HepG2 (cell line): Measurements from ENCODE around the gene KRTAP12-4.

Source experiments
- ASH2L ChIP-seq: fragments of 300-600, 200-600 bp; sonication (generic); IDR thresholded peaks from 2 replicates; pipeline ENCODE4 v1.7.0; 2017; ENCODE audit warnings: low read depth, mild to moderate bottlenecking, moderate library complexity, mixed read lengths, low read length; ENCODE audit not compliant: insufficient read length
- ATF7 ChIP-seq, 2 experiments: fragments of 450-650 bp in 1 of 2; sonication (generic) in 1 of 2; formaldehyde crosslinking in 1 of 2; IDR thresholded peaks; 2 replicates each; pipeline versions ENCODE4 v1.4.0 to v1.6.1; 2016 to 2020; ENCODE audit warnings: antibody characterized with exemption in 1 of 2, mild to moderate bottlenecking in 1 of 2, missing genetic modification reagents in 1 of 2
- HNRNPUL1 ChIP-seq: fragments of 200-400 bp; formaldehyde crosslinking; IDR thresholded peaks from 2 replicates; pipeline ENCODE4 v1.6.1; 2017; ENCODE audit warnings: low read depth, mild to moderate bottlenecking, low read length, moderate library complexity
- MEIS1 ChIP-seq: sonication (generic); formaldehyde crosslinking; IDR thresholded peaks from 2 replicates; pipeline ENCODE4 v1.9.0; 2021; ENCODE audit warnings: mild to moderate bottlenecking, missing genetic modification reagents, moderate library complexity, borderline replicate concordance
- SP1 ChIP-seq, 2 experiments: fragments of 450-650 bp in 1 of 2; sonication (generic) in 1 of 2; formaldehyde crosslinking in 1 of 2; IDR thresholded peaks; 2 replicates each; pipeline versions ENCODE4 v1.4.0 to v1.6.1; 2016 to 2020; ENCODE audit warnings: missing genetic modification reagents in 1 of 2
- ZNF232 ChIP-seq: sonication (generic); formaldehyde crosslinking; IDR thresholded peaks from 2 replicates; pipeline ENCODE4 v1.4.0; 2020; ENCODE audit warnings: missing genetic modification reagents, borderline replicate concordance
- ZNF296 ChIP-seq: sonication (generic); formaldehyde crosslinking; conservative IDR thresholded peaks from 2 replicates; pipeline ENCODE4 v1.5.0; 2020; ENCODE audit warnings: mild to moderate bottlenecking, missing genetic modification reagents
- TF ChIP-seq, protein P1 (sequence below): sonication (generic); formaldehyde crosslinking; IDR thresholded peaks from 2 replicates; pipeline ENCODE4 v1.5.0; 2020; ENCODE audit warnings: mild to moderate bottlenecking, missing genetic modification reagents
- TF ChIP-seq, protein P2 (sequence below): sonication (generic); formaldehyde crosslinking; IDR thresholded peaks from 2 replicates; pipeline ENCODE4 v1.5.1; 2020; ENCODE audit warnings: missing genetic modification reagents, mild to moderate bottlenecking, borderline replicate concordance
- TF ChIP-seq, protein P3 (sequence below): sonication (generic); formaldehyde crosslinking; IDR thresholded peaks from 2 replicates; pipeline ENCODE4 v1.5.0; 2020; ENCODE audit warnings: mild to moderate bottlenecking, missing genetic modification reagents, moderate library complexity
- TF ChIP-seq, protein P4 (sequence below): sonication (generic); formaldehyde crosslinking; IDR thresholded peaks from 2 replicates; pipeline ENCODE4 v1.8.1; 2023; ENCODE audit warnings: mild to moderate bottlenecking, missing genetic modification reagents

DNA sequence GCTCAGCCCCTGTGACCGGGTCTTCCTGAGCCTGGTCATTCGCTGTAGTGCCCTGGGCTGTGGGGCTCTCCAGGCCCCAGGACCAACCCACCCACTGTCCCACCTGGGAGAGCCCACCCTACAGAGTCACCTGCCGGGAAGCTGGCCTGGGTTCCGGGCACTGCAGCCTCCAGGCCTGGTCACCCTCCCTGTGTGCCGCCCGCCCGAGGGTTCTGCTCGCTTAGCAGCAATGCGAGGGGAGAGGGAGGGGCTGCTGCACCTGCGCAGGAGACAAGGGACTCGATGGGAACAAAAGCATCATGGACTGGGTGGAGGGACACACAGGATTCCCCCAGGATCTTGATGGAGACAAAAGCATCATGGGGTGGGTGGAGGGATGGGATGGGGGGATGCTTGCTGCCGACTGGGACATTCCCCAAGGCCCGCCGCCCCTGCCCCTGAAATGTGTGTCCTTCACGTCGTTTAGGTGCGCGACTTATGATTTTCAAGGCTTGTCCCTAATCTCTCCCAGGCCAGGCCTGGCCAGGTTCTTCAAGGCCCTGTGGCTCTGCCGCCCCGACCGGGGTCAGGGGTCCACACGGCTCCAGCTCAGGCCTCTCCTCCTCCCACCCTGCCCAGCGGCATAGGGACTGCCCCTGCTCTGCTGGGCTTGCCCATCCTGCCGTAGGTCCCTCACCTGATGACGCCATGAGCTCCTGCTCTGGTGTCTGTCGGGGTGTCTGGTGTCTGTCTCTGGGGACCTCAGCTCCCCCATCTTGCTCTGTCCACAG is 40.9 kb downstream of the KRTAP12-4 start:
- TF ChIP-seq ZNF232 (CRISPR knock-in tag) (no peak), ASH2L (no peak), SP1 (IDR thresholded peaks at IDR 0.05) (no peak), SP1 (CRISPR knock-in tag; IDR thresholded peaks at IDR 0.05) (no peak), MEIS1 (CRISPR knock-in tag) (no peak), HNRNPUL1 (no peak), ATF7 (IDR thresholded peaks at IDR 0.05) (no peak), ATF7 (CRISPR knock-in tag; IDR thresholded peaks at IDR 0.05) (no peak), ZNF296 (no peak)
- TF ChIP-seq, protein P1, sequence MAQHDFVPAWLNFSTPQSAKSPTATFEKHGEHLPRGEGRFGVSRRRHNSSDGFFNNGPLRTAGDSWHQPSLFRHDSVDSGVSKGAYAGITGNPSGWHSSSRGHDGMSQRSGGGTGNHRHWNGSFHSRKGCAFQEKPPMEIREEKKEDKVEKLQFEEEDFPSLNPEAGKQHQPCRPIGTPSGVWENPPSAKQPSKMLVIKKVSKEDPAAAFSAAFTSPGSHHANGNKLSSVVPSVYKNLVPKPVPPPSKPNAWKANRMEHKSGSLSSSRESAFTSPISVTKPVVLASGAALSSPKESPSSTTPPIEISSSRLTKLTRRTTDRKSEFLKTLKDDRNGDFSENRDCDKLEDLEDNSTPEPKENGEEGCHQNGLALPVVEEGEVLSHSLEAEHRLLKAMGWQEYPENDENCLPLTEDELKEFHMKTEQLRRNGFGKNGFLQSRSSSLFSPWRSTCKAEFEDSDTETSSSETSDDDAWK (CRISPR knock-in tag): no peak
- TF ChIP-seq, protein P2, sequence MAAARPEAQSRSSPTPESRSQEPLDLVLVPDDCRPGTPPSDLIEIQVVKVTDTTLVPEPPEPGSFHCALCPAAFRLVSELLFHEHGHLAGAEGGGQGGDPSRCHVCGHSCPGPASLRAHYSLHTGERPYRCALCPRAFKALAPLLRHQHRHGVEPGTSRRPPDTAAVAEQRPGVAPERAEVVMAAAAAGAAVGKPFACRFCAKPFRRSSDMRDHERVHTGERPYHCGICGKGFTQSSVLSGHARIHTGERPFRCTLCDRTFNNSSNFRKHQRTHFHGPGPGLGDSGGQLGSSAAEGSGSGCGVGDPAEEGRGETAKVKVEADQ (CRISPR knock-in tag): no peak
- TF ChIP-seq, protein P3, sequence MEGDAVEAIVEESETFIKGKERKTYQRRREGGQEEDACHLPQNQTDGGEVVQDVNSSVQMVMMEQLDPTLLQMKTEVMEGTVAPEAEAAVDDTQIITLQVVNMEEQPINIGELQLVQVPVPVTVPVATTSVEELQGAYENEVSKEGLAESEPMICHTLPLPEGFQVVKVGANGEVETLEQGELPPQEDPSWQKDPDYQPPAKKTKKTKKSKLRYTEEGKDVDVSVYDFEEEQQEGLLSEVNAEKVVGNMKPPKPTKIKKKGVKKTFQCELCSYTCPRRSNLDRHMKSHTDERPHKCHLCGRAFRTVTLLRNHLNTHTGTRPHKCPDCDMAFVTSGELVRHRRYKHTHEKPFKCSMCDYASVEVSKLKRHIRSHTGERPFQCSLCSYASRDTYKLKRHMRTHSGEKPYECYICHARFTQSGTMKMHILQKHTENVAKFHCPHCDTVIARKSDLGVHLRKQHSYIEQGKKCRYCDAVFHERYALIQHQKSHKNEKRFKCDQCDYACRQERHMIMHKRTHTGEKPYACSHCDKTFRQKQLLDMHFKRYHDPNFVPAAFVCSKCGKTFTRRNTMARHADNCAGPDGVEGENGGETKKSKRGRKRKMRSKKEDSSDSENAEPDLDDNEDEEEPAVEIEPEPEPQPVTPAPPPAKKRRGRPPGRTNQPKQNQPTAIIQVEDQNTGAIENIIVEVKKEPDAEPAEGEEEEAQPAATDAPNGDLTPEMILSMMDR (CRISPR knock-in tag): no peak
- TF ChIP-seq, protein P4, sequence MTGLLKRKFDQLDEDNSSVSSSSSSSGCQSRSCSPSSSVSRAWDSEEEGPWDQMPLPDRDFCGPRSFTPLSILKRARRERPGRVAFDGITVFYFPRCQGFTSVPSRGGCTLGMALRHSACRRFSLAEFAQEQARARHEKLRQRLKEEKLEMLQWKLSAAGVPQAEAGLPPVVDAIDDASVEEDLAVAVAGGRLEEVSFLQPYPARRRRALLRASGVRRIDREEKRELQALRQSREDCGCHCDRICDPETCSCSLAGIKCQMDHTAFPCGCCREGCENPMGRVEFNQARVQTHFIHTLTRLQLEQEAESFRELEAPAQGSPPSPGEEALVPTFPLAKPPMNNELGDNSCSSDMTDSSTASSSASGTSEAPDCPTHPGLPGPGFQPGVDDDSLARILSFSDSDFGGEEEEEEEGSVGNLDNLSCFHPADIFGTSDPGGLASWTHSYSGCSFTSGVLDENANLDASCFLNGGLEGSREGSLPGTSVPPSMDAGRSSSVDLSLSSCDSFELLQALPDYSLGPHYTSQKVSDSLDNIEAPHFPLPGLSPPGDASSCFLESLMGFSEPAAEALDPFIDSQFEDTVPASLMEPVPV (CRISPR knock-in tag): no peak
